Prostate gland (tissue), 2 donors: ENCODE measurements around the gene VPS41.

Source experiments
- POLR2A ChIP-seq: fragments of 450-650 bp; IDR thresholded peaks from one replicate; pipeline ENCODE4 v1.6.1; 2016; ENCODE audit warnings: antibody characterized with exemption, mild to moderate bottlenecking
- POLR2AphosphoS5 ChIP-seq: sonication (generic); formaldehyde crosslinking; IDR thresholded peaks from one replicate; pipeline ENCODE4 v1.6.1; 2017; ENCODE audit warnings: antibody characterized with exemption
- TF ChIP-seq, protein P1 (sequence below), 4 experiments: fragments of 200-600 bp in 2 of 4; fragments of 450-650 bp in 2 of 4; sonication (generic) in 2 of 4; IDR thresholded peaks; 1 replicate in 3 of 4; 2 replicates in 1 of 4; pipeline ENCODE4 v1.5.1; 2016 to 2019; ENCODE audit warnings: antibody characterized with exemption in 4 of 4, mild to moderate bottlenecking in 2 of 4, moderate library complexity in 2 of 4

GRCh38 chr7:38846280-38846679 lies 62.7 kb downstream of the VPS41 start:
- TF ChIP-seq, protein P1, sequence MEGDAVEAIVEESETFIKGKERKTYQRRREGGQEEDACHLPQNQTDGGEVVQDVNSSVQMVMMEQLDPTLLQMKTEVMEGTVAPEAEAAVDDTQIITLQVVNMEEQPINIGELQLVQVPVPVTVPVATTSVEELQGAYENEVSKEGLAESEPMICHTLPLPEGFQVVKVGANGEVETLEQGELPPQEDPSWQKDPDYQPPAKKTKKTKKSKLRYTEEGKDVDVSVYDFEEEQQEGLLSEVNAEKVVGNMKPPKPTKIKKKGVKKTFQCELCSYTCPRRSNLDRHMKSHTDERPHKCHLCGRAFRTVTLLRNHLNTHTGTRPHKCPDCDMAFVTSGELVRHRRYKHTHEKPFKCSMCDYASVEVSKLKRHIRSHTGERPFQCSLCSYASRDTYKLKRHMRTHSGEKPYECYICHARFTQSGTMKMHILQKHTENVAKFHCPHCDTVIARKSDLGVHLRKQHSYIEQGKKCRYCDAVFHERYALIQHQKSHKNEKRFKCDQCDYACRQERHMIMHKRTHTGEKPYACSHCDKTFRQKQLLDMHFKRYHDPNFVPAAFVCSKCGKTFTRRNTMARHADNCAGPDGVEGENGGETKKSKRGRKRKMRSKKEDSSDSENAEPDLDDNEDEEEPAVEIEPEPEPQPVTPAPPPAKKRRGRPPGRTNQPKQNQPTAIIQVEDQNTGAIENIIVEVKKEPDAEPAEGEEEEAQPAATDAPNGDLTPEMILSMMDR (IDR thresholded peaks at IDR 0.05) = no peak
- no peak for TF ChIP-seq POLR2AphosphoS5
- no peak for TF ChIP-seq POLR2A
